SU-DHL-6 (cell line): ENCODE data around the gene TELO2.

Experiments
- H2AFZ ChIP-seq: fragments of 200-600 bp; sonication (generic); 2 replicates; pipeline ENCODE4 v1.6.1; 2014; ENCODE audit warnings: low read depth, mild to moderate bottlenecking, moderate library complexity, mixed read lengths, antibody characterized with exemption, low read length; ENCODE audit not compliant: severe bottlenecking
- H3F3A ChIP-seq: fragments of 200-600 bp; shearing (Covaris generic); 2 replicates; pipeline ENCODE4 v1.6.0; 2016; ENCODE audit warnings: antibody characterized with exemption, mild to moderate bottlenecking; ENCODE audit not compliant: insufficient read depth
- H3K27ac ChIP-seq: fragments of 200-600 bp; sonication (generic); 2 replicates; pipeline ENCODE4 v1.5.1; 2016; ENCODE audit warnings: low read depth, mild to moderate bottlenecking, low read length, moderate library complexity, mixed read lengths
- H3K27me3 ChIP-seq: fragments of 200-600 bp; sonication (generic), shearing (Covaris generic); 2 replicates; pipeline ENCODE4 v1.6.0; 2014; ENCODE audit warnings: mild to moderate bottlenecking, low read length
- H3K36me3 ChIP-seq: fragments of 200-600 bp; sonication (generic); 2 replicates; pipeline ENCODE4 v1.6.1; 2014; ENCODE audit warnings: mild to moderate bottlenecking, low read length, mixed read lengths
- H3K4me2 ChIP-seq: fragments of 300-600, 200-600 bp; shearing (Covaris generic), sonication (generic); 2 replicates; pipeline ENCODE4 v1.6.0; 2014; ENCODE audit warnings: low read length, low read depth, mild to moderate bottlenecking; ENCODE audit not compliant: poor library complexity, severe bottlenecking
- H3K4me3 ChIP-seq: fragments of 200-600 bp; sonication (generic); 2 replicates; pipeline ENCODE4 v1.5.1; 2014; ENCODE audit warnings: antibody characterized with exemption, low read length, mild to moderate bottlenecking, mixed read lengths; ENCODE audit not compliant: insufficient read depth, poor library complexity, severe bottlenecking
- H3K79me2 ChIP-seq: fragments of 200-600 bp; sonication (generic); 2 replicates; pipeline ENCODE4 v1.6.1; 2014; ENCODE audit warnings: mild to moderate bottlenecking, low read length, moderate library complexity; ENCODE audit not compliant: insufficient read depth
- H3K9ac ChIP-seq: fragments of 200-600 bp; sonication (generic); 2 replicates; pipeline ENCODE4 v1.7.0; 2014; ENCODE audit warnings: mild to moderate bottlenecking, low read length
- H3K9me2 ChIP-seq: fragments of 200-600 bp; sonication (generic); replicated peaks from 2 replicates; pipeline ENCODE4 v1.6.1; 2014; ENCODE audit warnings: low read length; ENCODE audit not compliant: insufficient read depth
- H3K9me3 ChIP-seq: fragments of 200-600 bp; sonication (generic); 2 replicates; pipeline ENCODE4 v1.6.1; 2014; ENCODE audit warnings: low read length, mixed read lengths; ENCODE audit not compliant: insufficient read depth
- H4K20me1 ChIP-seq: fragments of 200-600 bp; sonication (generic); 2 replicates; pipeline ENCODE4 v1.6.1; 2014; ENCODE audit warnings: low read depth, mild to moderate bottlenecking, antibody characterized with exemption, low read length, moderate library complexity, mixed read lengths
- EZH2phosphoT487 ChIP-seq: fragments of 200-600 bp; sonication (generic), shearing (Covaris generic); conservative IDR thresholded peaks from 2 replicates; pipeline ENCODE4 v1.6.1; 2018; ENCODE audit warnings: mild to moderate bottlenecking, antibody characterized with exemption, low read length, moderate library complexity, mixed read lengths
- TF ChIP-seq, protein P1 (sequence below): fragments of 200-600 bp; sonication (generic); IDR thresholded peaks from one replicate; pipeline ENCODE4 v1.5.1; 2017; ENCODE audit warnings: antibody characterized with exemption, mild to moderate bottlenecking, low read length, moderate library complexity; ENCODE audit not compliant: insufficient read depth, poor library complexity, severe bottlenecking

TELO2 gene

DNA sequence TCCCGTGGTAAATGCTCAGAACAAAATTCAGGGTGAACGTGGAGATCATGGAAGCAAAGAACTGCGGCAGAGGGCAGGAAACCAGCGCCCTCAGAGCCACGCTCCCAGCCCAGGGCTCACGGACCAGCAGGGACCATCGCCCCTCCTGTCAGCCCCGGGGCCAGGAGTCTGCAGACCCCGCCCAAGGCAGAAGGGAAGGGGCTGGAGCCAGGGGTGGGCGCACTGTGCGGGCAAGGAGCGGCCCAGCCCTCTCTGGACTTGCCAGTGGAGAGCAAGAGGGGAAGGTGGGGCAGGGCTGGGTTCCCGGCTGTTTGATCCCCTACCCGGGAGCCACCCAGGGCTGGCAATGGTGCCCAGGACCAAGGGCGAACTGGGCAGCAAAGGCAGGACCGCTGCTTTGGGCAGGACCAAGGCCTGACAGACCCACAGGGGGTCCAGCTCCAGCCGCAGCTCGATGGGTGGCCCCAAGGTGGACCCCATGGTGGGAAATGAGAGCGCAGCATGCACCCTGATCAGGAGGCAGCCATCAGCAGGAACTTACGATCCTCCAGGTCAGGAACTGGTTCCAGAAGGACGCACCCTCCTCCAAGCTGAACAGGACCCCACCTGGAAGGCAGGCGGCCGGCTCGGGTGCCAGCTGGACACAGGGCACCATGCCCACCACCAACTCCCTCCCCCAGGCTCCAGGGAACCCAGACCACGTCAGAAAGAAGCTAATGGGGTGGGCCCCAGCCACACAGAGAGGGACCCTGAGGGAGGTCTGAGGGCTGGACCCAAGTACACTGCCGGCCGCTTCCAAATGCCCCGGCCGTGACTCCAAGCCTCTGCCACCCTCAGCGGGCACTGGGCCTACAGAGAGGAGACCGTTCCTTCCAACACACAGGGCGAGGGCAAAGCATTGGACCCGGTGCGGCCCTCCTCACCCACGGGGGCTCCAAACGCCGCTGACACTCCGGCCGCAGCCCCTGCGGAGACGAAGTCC is 37.7 kb upstream of the TELO2 start:
- H4K20me1 ChIP-seq, result no peaks in the 10 kb centered on the region
- H3K27ac ChIP-seq, result no peak overlapping the region
- no peak overlapping the region for H3K4me2 ChIP-seq
- no peaks in the 10 kb centered on the region for H3K79me2 ChIP-seq
- no peaks in the 10 kb centered on the region for H3K9me2 ChIP-seq
- no peaks in the 10 kb centered on the region for H3F3A ChIP-seq
- no peak overlapping the region for H3K9ac ChIP-seq
- H2AFZ ChIP-seq, result no peak overlapping the region
- no peaks in the 10 kb centered on the region for H3K27me3 ChIP-seq
- H3K4me3 ChIP-seq, result no peak overlapping the region
- H3K36me3 ChIP-seq, result no peaks in the 10 kb centered on the region
- H3K9me3 ChIP-seq, result no peaks in the 10 kb centered on the region
- no peak for TF ChIP-seq EZH2phosphoT487
- TF ChIP-seq, protein P1, sequence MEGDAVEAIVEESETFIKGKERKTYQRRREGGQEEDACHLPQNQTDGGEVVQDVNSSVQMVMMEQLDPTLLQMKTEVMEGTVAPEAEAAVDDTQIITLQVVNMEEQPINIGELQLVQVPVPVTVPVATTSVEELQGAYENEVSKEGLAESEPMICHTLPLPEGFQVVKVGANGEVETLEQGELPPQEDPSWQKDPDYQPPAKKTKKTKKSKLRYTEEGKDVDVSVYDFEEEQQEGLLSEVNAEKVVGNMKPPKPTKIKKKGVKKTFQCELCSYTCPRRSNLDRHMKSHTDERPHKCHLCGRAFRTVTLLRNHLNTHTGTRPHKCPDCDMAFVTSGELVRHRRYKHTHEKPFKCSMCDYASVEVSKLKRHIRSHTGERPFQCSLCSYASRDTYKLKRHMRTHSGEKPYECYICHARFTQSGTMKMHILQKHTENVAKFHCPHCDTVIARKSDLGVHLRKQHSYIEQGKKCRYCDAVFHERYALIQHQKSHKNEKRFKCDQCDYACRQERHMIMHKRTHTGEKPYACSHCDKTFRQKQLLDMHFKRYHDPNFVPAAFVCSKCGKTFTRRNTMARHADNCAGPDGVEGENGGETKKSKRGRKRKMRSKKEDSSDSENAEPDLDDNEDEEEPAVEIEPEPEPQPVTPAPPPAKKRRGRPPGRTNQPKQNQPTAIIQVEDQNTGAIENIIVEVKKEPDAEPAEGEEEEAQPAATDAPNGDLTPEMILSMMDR, result no peak

DNA sequence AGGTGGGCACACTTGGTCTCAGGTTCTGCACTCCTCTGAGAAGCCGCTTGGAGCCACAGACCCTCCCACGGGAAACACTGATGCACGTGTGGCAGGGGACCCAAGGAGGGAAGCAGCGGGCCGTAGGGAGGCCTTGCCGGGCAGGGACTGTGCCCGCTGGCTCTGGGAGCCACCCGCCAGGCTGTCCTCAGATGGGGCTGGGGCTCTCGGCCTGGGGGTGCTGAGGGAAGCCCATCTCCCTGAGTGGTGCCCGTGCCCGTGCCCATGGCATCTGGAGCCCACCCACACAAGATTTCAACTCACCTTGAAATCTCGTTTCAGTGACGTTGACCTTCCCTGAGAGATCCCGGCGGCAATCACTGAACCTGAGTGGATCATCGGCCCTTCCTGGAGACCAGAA is 36.2 kb upstream of the TELO2 start:
- Histone ChIP-seq H3K79me2 (no peaks in the 10 kb centered on the region), H3K9me3 (no peaks in the 10 kb centered on the region), H3K9ac (no peak overlapping the region), H3K27me3 (no peaks in the 10 kb centered on the region), H3K36me3 (no peaks in the 10 kb centered on the region), H3K4me3 (no peak overlapping the region), H3K4me2 (no peak overlapping the region), H3K27ac (no peak overlapping the region), H4K20me1 (no peaks in the 10 kb centered on the region), H3K9me2 (no peaks in the 10 kb centered on the region), H2AFZ (no peak overlapping the region), H3F3A (no peaks in the 10 kb centered on the region)
- TF ChIP-seq, protein P1, result no peak
- TF ChIP-seq EZH2phosphoT487, result no peak

DNA sequence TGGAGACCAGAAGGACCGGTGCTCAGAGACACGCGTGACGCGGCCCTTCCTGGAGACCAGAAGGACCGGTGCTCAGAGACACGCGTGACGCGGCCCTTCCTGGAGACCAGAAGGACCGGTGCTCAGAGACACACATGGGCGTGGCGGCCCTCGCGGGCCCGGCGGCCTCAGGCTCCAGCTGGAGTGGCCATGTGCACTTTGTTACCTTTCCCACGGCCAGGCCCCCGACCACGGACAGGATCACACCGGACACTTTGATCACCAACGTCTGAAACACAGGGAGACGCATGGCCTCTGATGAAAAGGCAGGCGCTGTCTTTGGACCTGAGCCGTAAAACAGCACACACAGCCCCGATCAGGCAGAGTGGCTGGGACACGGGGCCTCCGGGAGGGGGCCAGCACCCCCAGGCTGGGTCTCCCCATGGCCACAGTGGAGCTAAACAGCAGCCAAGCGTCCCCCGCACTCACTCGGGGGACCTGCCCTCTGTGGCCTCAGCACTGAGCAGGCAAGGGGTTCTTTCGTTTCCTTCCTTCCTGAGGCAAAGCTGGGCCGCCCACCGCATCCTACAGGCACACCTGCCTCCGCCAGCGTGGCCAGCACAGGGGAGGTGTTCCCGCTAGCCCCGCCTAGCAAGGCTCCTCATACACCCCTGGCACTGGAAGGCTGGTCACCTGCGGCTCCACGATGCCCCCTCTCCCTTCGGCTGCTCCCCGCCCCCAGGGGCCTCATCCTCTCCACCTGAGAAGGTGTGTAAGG is 35.5 kb upstream of the TELO2 start:
- Histone ChIP-seq H3K27ac (no peak overlapping the region), H3K4me2 (no peak overlapping the region), H3K9ac (no peak overlapping the region)

More for the DNA sequence above, 35.5 kb upstream of the TELO2 start:
- Histone ChIP-seq H3K36me3 (no peaks in the 10 kb centered on the region), H3K4me3 (no peak overlapping the region), H3K79me2 (no peaks in the 10 kb centered on the region), H3F3A (no peaks in the 10 kb centered on the region), H3K9me2 (no peaks in the 10 kb centered on the region), H4K20me1 (no peaks in the 10 kb centered on the region), H2AFZ (no peak overlapping the region), H3K9me3 (no peaks in the 10 kb centered on the region), H3K27me3 (no peaks in the 10 kb centered on the region)
- TF ChIP-seq EZH2phosphoT487, result no peak
- TF ChIP-seq, protein P1, result no peak
